Activated CD4-positive, alpha-beta T cell treated with anti-CD3 and anti-CD28 coated beads, Interleukin-2, amount 50 U/mL, for 48 hours (primary cell): ENCODE data around the gene LIG3.
"Not testable (repeated sequence)": the region's sequence is repeated elsewhere in the genome, so short reads cannot be mapped to it uniquely, and the experiment has no call there.

ENCODE experiments used
- DNase-seq, 2 experiments: peaks; one replicate each; pipeline ENCODE4 v3.0.0-alpha.2; 2020

Gene LIG3

GRCh38 chr17:34980353-34980680 lies at the start of gene LIG3:
LIG3 (plus strand) TSS chr17:34980512; CDS start chr17:34983006, 2,494 bp downstream.
- DNase-seq: peak; percentile 95 to 96

- not testable (repeated sequence) for DNase-seq
Observed at GRCh38 chr17:34950780-34951179, 29.5 kb upstream of the LIG3 start.

- no peak for DNase-seq
Observed at GRCh38 chr17:34958438-34958837, 21.9 kb upstream of the LIG3 start.

- DNase-seq: peak; percentile 88 to 90
Observed at GRCh38 chr17:34961093-34961911, 19.0 kb upstream of the LIG3 start, which contains the start of the genes CCT6B and ZNF830. CCT6B (minus strand) TSS chr17:34961460; CDS start chr17:34961393, 67 bp downstream. ZNF830 (plus strand) TSS chr17:34961540; CDS start chr17:34961567, 27 bp downstream.

- DNase-seq: no peak
Observed at GRCh38 chr17:34974179-34974578, 6.1 kb upstream of the LIG3 start.

GRCh38 chr17:34974794-34975785 lies 5.2 kb upstream of the LIG3 start:
- no peak for DNase-seq

- DNase-seq: no peak
Observed at GRCh38 chr17:34979153-34979552, 1.2 kb upstream of the LIG3 start.

GRCh38 chr17:34979650-34980352 lies 511 bp upstream of the LIG3 start:
- no peak for DNase-seq

GRCh38 chr17:34980681-34981537 lies 597 bp downstream of the LIG3 start:
- DNase-seq: peak; percentile 63 to 71

- DNase-seq: no peak
Observed at GRCh38 chr17:34981538-34982241, 1.4 kb downstream of the LIG3 start.

GRCh38 chr17:34987232-34987631 lies 6.9 kb downstream of the LIG3 start:
- no peak for DNase-seq

- no peak for DNase-seq
Observed at GRCh38 chr17:34988644-34989043, 8.3 kb downstream of the LIG3 start.

GRCh38 chr17:34989473-34989872 lies 9.2 kb downstream of the LIG3 start:
- DNase-seq: no peak

GRCh38 chr17:34990921-34991365 lies 10.6 kb downstream of the LIG3 start:
- DNase-seq: no peak

- DNase-seq: no peak
Observed at GRCh38 chr17:34991606-34992005, 11.3 kb downstream of the LIG3 start.

GRCh38 chr17:34993031-34993430 lies 12.7 kb downstream of the LIG3 start:
- no peak for DNase-seq

GRCh38 chr17:34996422-34997285 lies 16.3 kb downstream of the LIG3 start:
- DNase-seq: no peak

- no peak for DNase-seq
Observed at GRCh38 chr17:34997355-34997862, 17.1 kb downstream of the LIG3 start.

- peak; percentile 80 to 84 for DNase-seq
Observed at GRCh38 chr17:34998205-34998604, 17.9 kb downstream of the LIG3 start.

- no peak for DNase-seq
Observed at GRCh38 chr17:34999456-34999855, 19.1 kb downstream of the LIG3 start.
